Suppressor macrophage (primary cell): Measurements from ENCODE around the gene MYH3.
A peak's percentile ranks its signal among the peaks of the same experiment; 100 is the strongest.

ENCODE experiments used
- DNase-seq, 4 experiments: peaks; one replicate each; pipeline ENCODE4 v3.0.0-alpha.2; 2020 to 2022

The MYH3 gene

GRCh38 chr17:10613775-10614513 lies 43.2 kb downstream of the MYH3 start:
- DNase-seq: peak in 2 of 4 experiments; percentile 6 to 9

GRCh38 chr17:10612957-10613744 lies 44.0 kb downstream of the MYH3 start:
- peak in 1 of 4 experiments; percentile 7 for DNase-seq

- DNase-seq: no peak
These were observed 46.2 kb downstream of the MYH3 start for GRCh38 chr17:10610884-10611283.

DNA sequence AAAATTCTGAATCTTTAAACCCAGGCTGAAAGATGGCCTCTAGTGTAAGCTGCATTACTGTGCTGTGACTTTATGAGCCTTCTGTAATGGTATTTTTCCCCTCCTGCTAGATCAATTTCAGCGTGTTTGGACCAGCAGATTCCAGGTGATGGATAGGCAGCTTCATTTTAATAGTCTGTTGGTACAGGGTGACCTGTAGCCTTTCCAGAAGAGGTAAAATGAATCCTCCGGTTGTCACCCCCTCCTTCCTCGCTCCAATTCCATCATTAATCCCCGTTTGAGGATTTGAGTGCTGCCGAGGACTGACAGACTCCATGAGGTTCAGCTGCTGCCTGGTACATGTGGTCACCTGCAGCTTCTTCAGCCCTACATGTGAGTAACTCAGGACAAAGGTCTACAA lies 48.9 kb downstream of the MYH3 start:
- DNase-seq: no peak

DNA sequence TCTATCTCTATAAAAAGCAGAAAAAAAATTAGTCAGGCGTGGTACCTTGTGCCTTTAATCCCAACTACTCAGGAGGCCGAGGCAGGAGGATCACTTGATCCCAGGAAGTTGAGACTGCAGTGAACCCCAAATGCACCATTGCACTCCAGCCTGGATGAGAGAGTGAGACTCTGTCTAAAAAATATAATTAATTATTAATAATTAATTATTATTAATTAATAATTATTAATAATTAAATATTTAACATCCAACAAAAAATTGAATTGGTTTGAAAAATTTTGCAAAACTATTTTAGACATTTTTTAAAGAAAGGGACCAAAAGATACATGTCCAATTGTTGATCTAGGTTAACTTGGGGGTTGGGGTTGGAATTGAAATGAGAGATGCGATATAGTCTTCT lies 51.0 kb downstream of the MYH3 start:
- no peak for DNase-seq

GRCh38 chr17:10605221-10605783 lies 51.8 kb downstream of the MYH3 start:
- DNase-seq: no peak

DNA sequence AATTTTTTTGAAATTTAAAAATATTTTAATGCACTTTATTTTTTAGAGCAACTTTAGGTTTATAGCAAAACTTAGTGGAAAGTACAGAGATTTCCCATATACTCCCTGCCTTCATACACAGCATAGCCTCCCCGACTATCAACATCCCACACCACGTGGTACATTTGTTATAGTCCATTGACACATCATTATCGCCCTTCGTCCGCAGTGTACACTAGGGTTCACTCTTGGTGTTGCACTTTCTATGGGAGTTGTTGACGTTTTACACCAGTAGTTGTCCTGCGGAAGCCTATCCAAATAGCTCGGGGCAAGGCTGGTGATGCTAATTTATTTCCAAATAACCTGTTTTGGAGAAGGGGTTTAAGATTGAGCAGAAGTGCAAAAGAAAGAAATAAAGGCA lies 52.6 kb downstream of the MYH3 start:
- no peak for DNase-seq

GRCh38 chr17:10603931-10604330 lies 53.2 kb downstream of the MYH3 start:
- no peak for DNase-seq

- DNase-seq: no peak
These were observed 56.5 kb downstream of the MYH3 start for GRCh38 chr17:10600571-10600970.

DNA sequence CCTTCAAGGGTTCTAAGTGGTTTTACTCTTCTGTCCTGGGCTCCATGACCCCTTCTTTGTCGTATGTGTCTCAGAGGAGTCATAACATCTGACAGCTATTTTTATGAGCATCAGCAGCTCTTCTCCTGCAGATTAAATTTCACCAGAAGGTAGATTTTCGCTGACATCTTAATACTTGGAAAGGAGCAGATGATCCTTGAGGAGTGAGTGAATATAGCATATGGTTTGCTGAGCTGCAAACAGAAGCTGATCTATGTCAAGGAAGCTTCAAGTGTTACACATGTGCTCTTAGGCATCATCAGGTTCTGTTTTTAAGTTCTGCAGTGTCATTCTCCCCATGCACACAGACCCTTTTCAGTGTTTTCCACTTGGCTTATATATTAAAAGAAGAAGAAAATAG lies 58.5 kb downstream of the MYH3 start:
- no peak for DNase-seq

- DNase-seq: no peak
These were observed 67.5 kb downstream of the MYH3 start for GRCh38 chr17:10589553-10590145.

DNA sequence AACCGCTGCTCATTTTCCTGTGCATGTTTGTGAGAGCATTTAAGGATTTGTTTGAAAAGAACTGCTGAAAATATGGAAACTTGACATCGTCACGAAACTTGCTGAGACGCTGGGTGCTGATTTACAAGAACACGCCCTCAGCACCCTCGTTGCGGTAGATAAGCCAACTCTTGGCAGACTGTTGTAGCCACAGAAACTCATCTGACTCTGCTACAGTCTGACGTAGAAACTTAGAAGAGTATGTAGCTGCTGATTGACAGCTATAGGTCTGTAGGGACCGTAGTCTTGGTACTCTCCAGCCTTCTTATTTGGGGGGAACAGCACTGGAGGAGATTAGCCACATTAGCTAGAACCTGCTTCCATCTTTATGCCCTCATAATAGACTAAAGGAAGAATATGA lies 71.6 kb downstream of the MYH3 start:
- DNase-seq: no peak

DNA sequence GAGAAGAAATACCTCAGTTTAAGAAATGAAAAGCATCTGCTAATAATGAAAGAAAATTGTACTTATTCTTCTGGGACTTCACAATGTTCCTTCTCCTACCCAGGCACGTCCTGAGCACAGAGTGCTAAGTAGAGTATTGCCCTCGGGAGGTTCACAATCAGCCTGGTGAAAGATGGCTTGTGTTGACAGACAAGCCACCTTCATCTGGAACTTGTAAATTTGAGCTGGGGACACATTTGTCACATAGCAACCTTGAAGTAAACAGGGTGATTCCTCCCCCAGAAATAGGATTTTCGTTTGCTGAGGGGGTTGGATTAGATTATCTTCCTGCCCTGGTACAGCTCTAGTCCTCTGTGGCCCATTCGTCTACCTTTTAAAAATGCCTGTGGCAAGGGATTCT lies 73.3 kb downstream of the MYH3 start:
- no peak for DNase-seq

GRCh38 chr17:10579270-10579669 lies 77.8 kb downstream of the MYH3 start:
- no peak for DNase-seq
